GM19193 (cell line): Measurements from ENCODE around the gene PRELP.

Source experiments
- POLR2A ChIP-seq: IDR thresholded peaks from 4 replicates; pipeline ENCODE4 v1.6.1; 2011; ENCODE audit not compliant: insufficient read depth, insufficient read length; ENCODE audit errors: extremely low read depth

The PRELP gene

GRCh38 chr1:203481196-203481595 is 5.6 kb downstream of the PRELP start:
- no peak for TF ChIP-seq POLR2A

- no peak for TF ChIP-seq POLR2A
Observed at GRCh38 chr1:203486618-203487370, 11.2 kb downstream of the PRELP start.

- TF ChIP-seq POLR2A = no peak
Observed at GRCh38 chr1:203488539-203488938, 12.9 kb downstream of the PRELP start.

- no peak for TF ChIP-seq POLR2A
Observed at GRCh38 chr1:203490607-203491006, 15.0 kb downstream of the PRELP start.

- no peak for TF ChIP-seq POLR2A
Observed at GRCh38 chr1:203491664-203492063, 16.1 kb downstream of the PRELP start.

GRCh38 chr1:203492082-203492747 is 16.6 kb downstream of the PRELP start:
- no peak for TF ChIP-seq POLR2A

GRCh38 chr1:203492748-203493130 is 17.1 kb downstream of the PRELP start:
- no peak for TF ChIP-seq POLR2A

- no peak for TF ChIP-seq POLR2A
Observed at GRCh38 chr1:203493901-203494300, 18.3 kb downstream of the PRELP start, which contains the start of gene OPTC. OPTC (plus strand) TSS chr1:203494153; CDS start chr1:203496006, 1,853 bp downstream.

- TF ChIP-seq POLR2A = no peak
Observed at GRCh38 chr1:203495845-203496244, 20.2 kb downstream of the PRELP start.

GRCh38 chr1:203497269-203497777 is 21.7 kb downstream of the PRELP start:
- no peak for TF ChIP-seq POLR2A

- no peak for TF ChIP-seq POLR2A
Observed at GRCh38 chr1:203499643-203500278, 24.2 kb downstream of the PRELP start.

- no peak for TF ChIP-seq POLR2A
Observed at GRCh38 chr1:203500279-203500678, 24.7 kb downstream of the PRELP start.

- TF ChIP-seq POLR2A = no peak
Observed at GRCh38 chr1:203503836-203504235, 28.2 kb downstream of the PRELP start.

- no peak for TF ChIP-seq POLR2A
Observed at GRCh38 chr1:203504400-203505250, 29.0 kb downstream of the PRELP start.
